Upper lobe of left lung (tissue), 6 donors: ENCODE data around the gene AGGF1. TPM values are rescaled to one million over a fixed set of nuclear protein-coding genes. Genes with fewer than 3 reads are reported as not detected.
"Not testable (repeated sequence)": the region's sequence is repeated elsewhere in the genome, so short reads cannot be mapped to it uniquely, and the experiment has no call there.

Experiments
- ATAC-seq, 2 donors: fragments of 200-7000 bp; cut with Tn5 transposase; one replicate each; pipeline ENCODE4 v1.9.1; 2022; ENCODE audit warnings: mild to moderate bottlenecking in 2 of 2, moderate library complexity in 2 of 2; ENCODE audit not compliant: low FRiP score in 2 of 2
- DNase-seq, 2 donors: peaks; one replicate each; pipeline ENCODE4 v3.0.0-alpha.2; 2019 to 2020
- H3K27ac ChIP-seq, 4 donors: fragments of 200-600 bp; sonication (generic); one replicate each; pipeline ENCODE4 v1.5.1; 2016 to 2019
- H3K27me3 ChIP-seq, 4 donors: fragments of 200-600 bp; sonication (generic); one replicate each; pipeline ENCODE4 v1.5.1; 2017 to 2019
- H3K36me3 ChIP-seq, 4 donors: fragments of 200-600 bp; sonication (generic); one replicate each; pipeline ENCODE4 v1.5.1; 2016 to 2019
- H3K4me1 ChIP-seq, 4 donors: fragments of 200-600 bp; sonication (generic); one replicate each; pipeline ENCODE4 v1.5.1; 2018 to 2019
- H3K4me3 ChIP-seq, 4 donors: fragments of 200-600 bp; sonication (generic); one replicate each; pipeline ENCODE4 v1.5.1; 2017 to 2019; ENCODE audit warnings: mild to moderate bottlenecking in 2 of 4, moderate library complexity in 1 of 4
- H3K9me3 ChIP-seq, 4 donors: fragments of 200-600 bp; sonication (generic); one replicate each; pipeline ENCODE4 v1.5.1; 2018 to 2019
- CTCF ChIP-seq, 6 experiments: fragments of 450-650 bp in 4 of 6; fragments of 200-600 bp in 2 of 6; sonication (generic) in 2 of 6; IDR thresholded peaks; one replicate each; pipeline ENCODE4 v1.5.1; 2016 to 2019; ENCODE audit warnings: antibody characterized with exemption in 6 of 6
- EP300 ChIP-seq, 4 donors: sonication (generic); formaldehyde crosslinking; IDR thresholded peaks; one replicate each; pipeline ENCODE4 v1.5.1; 2017; ENCODE audit warnings: antibody characterized with exemption in 4 of 4, control low read depth in 2 of 4
- POLR2A ChIP-seq, 4 donors: fragments of 450-650 bp; IDR thresholded peaks; one replicate each; pipeline ENCODE4 v1.5.1; 2016 to 2017; ENCODE audit warnings: antibody characterized with exemption in 4 of 4, mild to moderate bottlenecking in 2 of 4
- POLR2AphosphoS5 ChIP-seq, 2 donors: sonication (generic); formaldehyde crosslinking; IDR thresholded peaks; one replicate each; pipeline ENCODE4 v1.5.1; 2017; ENCODE audit warnings: antibody characterized with exemption in 2 of 2
- WGBS, 2 donors: methylation state at CpG; one replicate each; pipeline ENCODE4 v1.1.5; 2017 to 2018; 5-methylcytosine and 5-hydroxymethylcytosine counted together
- total RNA-seq, 6 donors: library from RNA; depleted of rRNA in 4 of 6; stranded (reverse); fragments of >200 nt in 4 of 6; gene quantifications; one replicate each; pipeline versions ENCODE4 v1.1.0 to v1.2.1, GENCODE V29; 2016 to 2021
- donor health status: DM: no; HTN: no; CAD: no; lungs with moderate emphysema.
- donor health status: DM: no; HTN: yes; CAD: no; lungs with severe emphysema.

The AGGF1 gene
- total RNA-seq, 6 donors from 2014 or later: 20.4 to 51.3 (median 26.3) TPM

GRCh38 chr5:76986825-76987526, 43.2 kb upstream of the AGGF1 start:
- TF ChIP-seq EP300 (IDR thresholded peaks at IDR 0.05): no peak
- TF ChIP-seq POLR2AphosphoS5 (IDR thresholded peaks at IDR 0.05): no peak
- no peak for TF ChIP-seq POLR2A (IDR thresholded peaks at IDR 0.05)
- H3K36me3 ChIP-seq: no peaks in the 10 kb centered on the region
- no peaks in the 10 kb centered on the region for H3K9me3 ChIP-seq
- no peak overlapping the region for H3K27ac ChIP-seq
- no peaks in the 10 kb centered on the region for H3K4me1 ChIP-seq
- WGBS, 2 donors: 52 to 54% methylated on average over 6 of the region's 6 CpGs
- DNase-seq (no peak), ATAC-seq (no peak)
- H3K27me3 ChIP-seq: no peaks in the 10 kb centered on the region
- no peak overlapping the region for H3K4me3 ChIP-seq

- H3K9me3 ChIP-seq: no peaks in the 10 kb centered on the region
- no peak overlapping the region for H3K27ac ChIP-seq
- no peaks in the 10 kb centered on the region for H3K4me1 ChIP-seq
- TF ChIP-seq EP300 (IDR thresholded peaks at IDR 0.05): no peak
- no peak for TF ChIP-seq POLR2AphosphoS5 (IDR thresholded peaks at IDR 0.05)
- no peak for TF ChIP-seq CTCF (IDR thresholded peaks at IDR 0.05)
- TF ChIP-seq POLR2A (IDR thresholded peaks at IDR 0.05): no peak
- ATAC-seq (peak in 1 of 2 donors; percentile 55), DNase-seq (no peak)
- WGBS, 2 donors: 72 to 80% methylated on average over 5 of the region's 5 CpGs
- no peaks in the 10 kb centered on the region for H3K27me3 ChIP-seq
- H3K4me3 ChIP-seq: no peak overlapping the region
- no peaks in the 10 kb centered on the region for H3K36me3 ChIP-seq
Measured at GRCh38 chr5:76990899-76991459, 39.2 kb upstream of the AGGF1 start.

- not testable (repeated sequence) for H3K27me3 ChIP-seq, DNase-seq, H3K36me3 ChIP-seq, H3K4me3 ChIP-seq, H3K9me3 ChIP-seq, H3K27ac ChIP-seq, H3K4me1 ChIP-seq, ATAC-seq
- 80 to 81% methylated on average over 9 of the region's 9 CpGs for WGBS, 2 donors
Measured at GRCh38 chr5:76993436-76993835, 36.8 kb upstream of the AGGF1 start.

- Histone ChIP-seq H3K36me3 (no peaks in the 10 kb centered on the region), H3K27me3 (no peaks in the 10 kb centered on the region), H3K27ac (no peak overlapping the region), H3K4me3 (no peak overlapping the region), H3K9me3 (no peaks in the 10 kb centered on the region), H3K4me1 (no peaks in the 10 kb centered on the region)
- WGBS, 2 donors: 64 to 78% methylated on average over 6 of the region's 6 CpGs
- TF ChIP-seq POLR2AphosphoS5 (IDR thresholded peaks at IDR 0.05): no peak
- TF ChIP-seq EP300 (IDR thresholded peaks at IDR 0.05): no peak
- TF ChIP-seq POLR2A (IDR thresholded peaks at IDR 0.05): no peak
- TF ChIP-seq CTCF (IDR thresholded peaks at IDR 0.05): no peak
- DNase-seq: no peak
- no peak for ATAC-seq
Measured at GRCh38 chr5:76994337-76994736, 35.9 kb upstream of the AGGF1 start.

GRCh38 chr5:76998251-76998650, 32.0 kb upstream of the AGGF1 start:
- H3K9me3 ChIP-seq, H3K36me3 ChIP-seq, ATAC-seq, H3K27me3 ChIP-seq, H3K4me3 ChIP-seq, H3K4me1 ChIP-seq, H3K27ac ChIP-seq, DNase-seq: not testable (repeated sequence)
- 79 to 88% methylated on average over 4 of the region's 4 CpGs for WGBS, 2 donors

- TF ChIP-seq CTCF (IDR thresholded peaks at IDR 0.05): no peak
- no peak for TF ChIP-seq POLR2A (IDR thresholded peaks at IDR 0.05)
- no peak for TF ChIP-seq POLR2AphosphoS5 (IDR thresholded peaks at IDR 0.05)
- TF ChIP-seq EP300 (IDR thresholded peaks at IDR 0.05): no peak
- ATAC-seq (peak in 1 of 2 donors; percentile 71), DNase-seq (peak in 1 of 2 donors; percentile 21)
- no peaks in the 10 kb centered on the region for H3K27me3 ChIP-seq
- no peak overlapping the region for H3K27ac ChIP-seq
- no peaks in the 10 kb centered on the region for H3K36me3 ChIP-seq
- H3K4me1 ChIP-seq: no peaks in the 10 kb centered on the region
- no peak overlapping the region for H3K4me3 ChIP-seq
- no peaks in the 10 kb centered on the region for H3K9me3 ChIP-seq
- WGBS, 2 donors: 64 to 66% methylated on average over 2 of the region's 2 CpGs
Measured at GRCh38 chr5:76999451-76999850, 30.8 kb upstream of the AGGF1 start.
